Measurements from ENCODE around the gene HSPA4. TPM values are rescaled to one million over a fixed set of nuclear protein-coding genes. Genes with fewer than 3 reads are reported as not detected.

Gene HSPA4
- total and polyA plus RNA-seq, 2 experiments from 2014 or later = 340 to 343 TPM

DNA sequence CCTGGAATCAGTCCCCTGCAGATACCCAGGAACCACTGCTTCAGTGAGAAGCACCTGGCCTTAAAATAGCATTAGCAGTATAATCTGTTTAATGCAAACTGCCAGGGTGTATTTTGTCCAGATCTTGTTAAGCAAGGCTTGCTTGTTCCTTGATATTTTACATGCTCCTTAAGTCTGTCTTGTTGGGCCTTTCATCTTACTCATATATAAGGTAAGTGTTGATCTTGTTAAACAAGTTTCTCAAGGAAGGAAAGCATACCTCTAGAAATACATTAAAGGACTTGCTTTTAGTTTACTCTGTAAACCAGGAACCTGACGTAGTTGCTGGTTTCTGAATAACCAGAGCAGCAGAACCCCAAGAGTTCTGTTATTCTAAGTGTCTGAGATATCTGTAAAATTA is 13.7 kb downstream of the HSPA4 start:
- Mint-ChIP-seq H3K4me1 (peaks cover 18% of the 10 kb centered on the region), H3K4me3 (no peak overlapping the region), H3K27ac (no peak overlapping the region), H3K27me3 (ENCODE audit: insufficient read depth, low read depth, poor library complexity) (peaks cover 9% of the 10 kb centered on the region), H3K9me3 (no peaks in the 10 kb centered on the region; the same call in 2 of the 3 replicates), H3K36me3 (ENCODE audit: low read depth) (peaks cover 72% of the 10 kb centered on the region)
- Histone ChIP-seq H3K4me3 (no peak overlapping the region), H3K4me2 (no peak overlapping the region), H3K9me2 (ENCODE audit: insufficient read depth) (no peaks in the 10 kb centered on the region), H3K36me3 (ENCODE audit: insufficient read depth) (peaks cover 42% of the 10 kb centered on the region), H2AFZ (no peak overlapping the region), H3K4me1 (ENCODE audit: insufficient read depth) (peaks cover 17% of the 10 kb centered on the region), H3K27ac (ENCODE audit: low read depth) (no peak overlapping the region), H3F3A (replicated peaks; ENCODE audit: low read depth) (no peaks in the 10 kb centered on the region; the same call in 1 of the 2 replicates), H4K20me1 (replicated peaks; ENCODE audit: insufficient read depth) (peaks cover 81% of the 10 kb centered on the region), H3K27me3 (ENCODE audit: insufficient read depth) (no peaks in the 10 kb centered on the region), H3K79me2 (replicated peaks; ENCODE audit: insufficient read depth) (peaks cover 100% of the 10 kb centered on the region)
- TF ChIP-seq EZH2phosphoT487 (IDR thresholded peaks at IDR 0.05; ENCODE audit: unreplicated experiment) = no peak
- TF ChIP-seq NANOG (IDR thresholded peaks at IDR 0.05; ENCODE audit: borderline replicate concordance) = no peak
- TF ChIP-seq ZNF331 (CRISPR knock-in tag; IDR thresholded peaks at IDR 0.05; ENCODE audit: low read depth) = no peak
- no peak for TF ChIP-seq ZNF114 (CRISPR knock-in tag; IDR thresholded peaks at IDR 0.05)
- TF ChIP-seq, protein P1, sequence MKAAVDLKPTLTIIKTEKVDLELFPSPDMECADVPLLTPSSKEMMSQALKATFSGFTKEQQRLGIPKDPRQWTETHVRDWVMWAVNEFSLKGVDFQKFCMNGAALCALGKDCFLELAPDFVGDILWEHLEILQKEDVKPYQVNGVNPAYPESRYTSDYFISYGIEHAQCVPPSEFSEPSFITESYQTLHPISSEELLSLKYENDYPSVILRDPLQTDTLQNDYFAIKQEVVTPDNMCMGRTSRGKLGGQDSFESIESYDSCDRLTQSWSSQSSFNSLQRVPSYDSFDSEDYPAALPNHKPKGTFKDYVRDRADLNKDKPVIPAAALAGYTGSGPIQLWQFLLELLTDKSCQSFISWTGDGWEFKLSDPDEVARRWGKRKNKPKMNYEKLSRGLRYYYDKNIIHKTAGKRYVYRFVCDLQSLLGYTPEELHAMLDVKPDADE (IDR thresholded peaks at IDR 0.05) = no peak
- TF ChIP-seq, protein P2, sequence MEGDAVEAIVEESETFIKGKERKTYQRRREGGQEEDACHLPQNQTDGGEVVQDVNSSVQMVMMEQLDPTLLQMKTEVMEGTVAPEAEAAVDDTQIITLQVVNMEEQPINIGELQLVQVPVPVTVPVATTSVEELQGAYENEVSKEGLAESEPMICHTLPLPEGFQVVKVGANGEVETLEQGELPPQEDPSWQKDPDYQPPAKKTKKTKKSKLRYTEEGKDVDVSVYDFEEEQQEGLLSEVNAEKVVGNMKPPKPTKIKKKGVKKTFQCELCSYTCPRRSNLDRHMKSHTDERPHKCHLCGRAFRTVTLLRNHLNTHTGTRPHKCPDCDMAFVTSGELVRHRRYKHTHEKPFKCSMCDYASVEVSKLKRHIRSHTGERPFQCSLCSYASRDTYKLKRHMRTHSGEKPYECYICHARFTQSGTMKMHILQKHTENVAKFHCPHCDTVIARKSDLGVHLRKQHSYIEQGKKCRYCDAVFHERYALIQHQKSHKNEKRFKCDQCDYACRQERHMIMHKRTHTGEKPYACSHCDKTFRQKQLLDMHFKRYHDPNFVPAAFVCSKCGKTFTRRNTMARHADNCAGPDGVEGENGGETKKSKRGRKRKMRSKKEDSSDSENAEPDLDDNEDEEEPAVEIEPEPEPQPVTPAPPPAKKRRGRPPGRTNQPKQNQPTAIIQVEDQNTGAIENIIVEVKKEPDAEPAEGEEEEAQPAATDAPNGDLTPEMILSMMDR (conservative IDR thresholded peaks at IDR 0.05; ENCODE audit: low read depth in 2 of 2) = no peak
- TF ChIP-seq STAT1 (IDR thresholded peaks at IDR 0.05; ENCODE audit: unreplicated experiment) = no peak
- TF ChIP-seq, protein P3, sequence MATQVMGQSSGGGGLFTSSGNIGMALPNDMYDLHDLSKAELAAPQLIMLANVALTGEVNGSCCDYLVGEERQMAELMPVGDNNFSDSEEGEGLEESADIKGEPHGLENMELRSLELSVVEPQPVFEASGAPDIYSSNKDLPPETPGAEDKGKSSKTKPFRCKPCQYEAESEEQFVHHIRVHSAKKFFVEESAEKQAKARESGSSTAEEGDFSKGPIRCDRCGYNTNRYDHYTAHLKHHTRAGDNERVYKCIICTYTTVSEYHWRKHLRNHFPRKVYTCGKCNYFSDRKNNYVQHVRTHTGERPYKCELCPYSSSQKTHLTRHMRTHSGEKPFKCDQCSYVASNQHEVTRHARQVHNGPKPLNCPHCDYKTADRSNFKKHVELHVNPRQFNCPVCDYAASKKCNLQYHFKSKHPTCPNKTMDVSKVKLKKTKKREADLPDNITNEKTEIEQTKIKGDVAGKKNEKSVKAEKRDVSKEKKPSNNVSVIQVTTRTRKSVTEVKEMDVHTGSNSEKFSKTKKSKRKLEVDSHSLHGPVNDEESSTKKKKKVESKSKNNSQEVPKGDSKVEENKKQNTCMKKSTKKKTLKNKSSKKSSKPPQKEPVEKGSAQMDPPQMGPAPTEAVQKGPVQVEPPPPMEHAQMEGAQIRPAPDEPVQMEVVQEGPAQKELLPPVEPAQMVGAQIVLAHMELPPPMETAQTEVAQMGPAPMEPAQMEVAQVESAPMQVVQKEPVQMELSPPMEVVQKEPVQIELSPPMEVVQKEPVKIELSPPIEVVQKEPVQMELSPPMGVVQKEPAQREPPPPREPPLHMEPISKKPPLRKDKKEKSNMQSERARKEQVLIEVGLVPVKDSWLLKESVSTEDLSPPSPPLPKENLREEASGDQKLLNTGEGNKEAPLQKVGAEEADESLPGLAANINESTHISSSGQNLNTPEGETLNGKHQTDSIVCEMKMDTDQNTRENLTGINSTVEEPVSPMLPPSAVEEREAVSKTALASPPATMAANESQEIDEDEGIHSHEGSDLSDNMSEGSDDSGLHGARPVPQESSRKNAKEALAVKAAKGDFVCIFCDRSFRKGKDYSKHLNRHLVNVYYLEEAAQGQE (IDR thresholded peaks at IDR 0.05; ENCODE audit: unreplicated experiment) = no peak
- TF ChIP-seq CREB1 (CRISPR knock-in tag; IDR thresholded peaks at IDR 0.05; ENCODE audit: low read depth) = no peak
- TF ChIP-seq JUNB (IDR thresholded peaks at IDR 0.05; ENCODE audit: unreplicated experiment) = no peak
- TF ChIP-seq, protein P4, sequence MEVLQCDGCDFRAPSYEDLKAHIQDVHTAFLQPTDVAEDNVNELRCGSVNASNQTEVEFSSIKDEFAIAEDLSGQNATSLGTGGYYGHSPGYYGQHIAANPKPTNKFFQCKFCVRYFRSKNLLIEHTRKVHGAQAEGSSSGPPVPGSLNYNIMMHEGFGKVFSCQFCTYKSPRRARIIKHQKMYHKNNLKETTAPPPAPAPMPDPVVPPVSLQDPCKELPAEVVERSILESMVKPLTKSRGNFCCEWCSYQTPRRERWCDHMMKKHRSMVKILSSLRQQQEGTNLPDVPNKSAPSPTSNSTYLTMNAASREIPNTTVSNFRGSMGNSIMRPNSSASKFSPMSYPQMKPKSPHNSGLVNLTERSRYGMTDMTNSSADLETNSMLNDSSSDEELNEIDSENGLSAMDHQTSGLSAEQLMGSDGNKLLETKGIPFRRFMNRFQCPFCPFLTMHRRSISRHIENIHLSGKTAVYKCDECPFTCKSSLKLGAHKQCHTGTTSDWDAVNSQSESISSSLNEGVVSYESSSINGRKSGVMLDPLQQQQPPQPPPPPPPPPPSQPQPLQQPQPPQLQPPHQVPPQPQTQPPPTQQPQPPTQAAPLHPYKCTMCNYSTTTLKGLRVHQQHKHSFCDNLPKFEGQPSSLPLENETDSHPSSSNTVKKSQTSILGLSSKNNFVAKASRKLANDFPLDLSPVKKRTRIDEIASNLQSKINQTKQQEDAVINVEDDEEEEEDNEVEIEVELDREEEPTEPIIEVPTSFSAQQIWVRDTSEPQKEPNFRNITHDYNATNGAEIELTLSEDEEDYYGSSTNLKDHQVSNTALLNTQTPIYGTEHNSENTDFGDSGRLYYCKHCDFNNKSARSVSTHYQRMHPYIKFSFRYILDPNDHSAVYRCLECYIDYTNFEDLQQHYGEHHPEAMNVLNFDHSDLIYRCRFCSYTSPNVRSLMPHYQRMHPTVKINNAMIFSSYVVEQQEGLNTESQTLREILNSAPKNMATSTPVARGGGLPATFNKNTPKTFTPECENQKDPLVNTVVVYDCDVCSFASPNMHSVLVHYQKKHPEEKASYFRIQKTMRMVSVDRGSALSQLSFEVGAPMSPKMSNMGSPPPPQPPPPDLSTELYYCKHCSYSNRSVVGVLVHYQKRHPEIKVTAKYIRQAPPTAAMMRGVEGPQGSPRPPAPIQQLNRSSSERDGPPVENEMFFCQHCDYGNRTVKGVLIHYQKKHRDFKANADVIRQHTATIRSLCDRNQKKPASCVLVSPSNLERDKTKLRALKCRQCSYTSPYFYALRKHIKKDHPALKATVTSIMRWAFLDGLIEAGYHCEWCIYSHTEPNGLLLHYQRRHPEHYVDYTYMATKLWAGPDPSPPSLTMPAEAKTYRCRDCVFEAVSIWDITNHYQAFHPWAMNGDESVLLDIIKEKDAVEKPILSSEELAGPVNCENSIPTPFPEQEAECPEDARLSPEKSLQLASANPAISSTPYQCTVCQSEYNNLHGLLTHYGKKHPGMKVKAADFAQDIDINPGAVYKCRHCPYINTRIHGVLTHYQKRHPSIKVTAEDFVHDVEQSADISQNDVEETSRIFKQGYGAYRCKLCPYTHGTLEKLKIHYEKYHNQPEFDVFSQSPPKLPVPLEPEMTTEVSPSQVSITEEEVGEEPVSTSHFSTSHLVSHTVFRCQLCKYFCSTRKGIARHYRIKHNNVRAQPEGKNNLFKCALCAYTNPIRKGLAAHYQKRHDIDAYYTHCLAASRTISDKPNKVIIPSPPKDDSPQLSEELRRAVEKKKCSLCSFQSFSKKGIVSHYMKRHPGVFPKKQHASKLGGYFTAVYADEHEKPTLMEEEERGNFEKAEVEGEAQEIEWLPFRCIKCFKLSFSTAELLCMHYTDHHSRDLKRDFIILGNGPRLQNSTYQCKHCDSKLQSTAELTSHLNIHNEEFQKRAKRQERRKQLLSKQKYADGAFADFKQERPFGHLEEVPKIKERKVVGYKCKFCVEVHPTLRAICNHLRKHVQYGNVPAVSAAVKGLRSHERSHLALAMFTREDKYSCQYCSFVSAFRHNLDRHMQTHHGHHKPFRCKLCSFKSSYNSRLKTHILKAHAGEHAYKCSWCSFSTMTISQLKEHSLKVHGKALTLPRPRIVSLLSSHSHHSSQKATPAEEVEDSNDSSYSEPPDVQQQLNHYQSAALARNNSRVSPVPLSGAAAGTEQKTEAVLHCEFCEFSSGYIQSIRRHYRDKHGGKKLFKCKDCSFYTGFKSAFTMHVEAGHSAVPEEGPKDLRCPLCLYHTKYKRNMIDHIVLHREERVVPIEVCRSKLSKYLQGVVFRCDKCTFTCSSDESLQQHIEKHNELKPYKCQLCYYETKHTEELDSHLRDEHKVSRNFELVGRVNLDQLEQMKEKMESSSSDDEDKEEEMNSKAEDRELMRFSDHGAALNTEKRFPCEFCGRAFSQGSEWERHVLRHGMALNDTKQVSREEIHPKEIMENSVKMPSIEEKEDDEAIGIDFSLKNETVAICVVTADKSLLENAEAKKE (CRISPR knock-in tag; IDR thresholded peaks at IDR 0.05) = no peak
- TF ChIP-seq EZH2 (IDR thresholded peaks at IDR 0.05; ENCODE audit: low read depth, unreplicated experiment) = no peak
- TF ChIP-seq POLR2AphosphoS5 (IDR thresholded peaks at IDR 0.05; ENCODE audit: low read depth) = no peak
- DNase-seq (ENCODE audit: low spot score) = no peak
- no peak for ATAC-seq
